Activated CD4-positive, CD25-positive, alpha-beta regulatory T cell treated with anti-CD3 and anti-CD28 coated beads, Interleukin-2, amount 50 U/mL, for 72 hours (primary cell): ENCODE data around the gene ADAM21.
"Not testable (repeated sequence)": the region's sequence is repeated elsewhere in the genome, so short reads cannot be mapped to it uniquely, and the experiment has no call there.

Experiments
- DNase-seq: peaks from one replicate; pipeline ENCODE4 v3.0.0; 2021

Gene ADAM21

DNA sequence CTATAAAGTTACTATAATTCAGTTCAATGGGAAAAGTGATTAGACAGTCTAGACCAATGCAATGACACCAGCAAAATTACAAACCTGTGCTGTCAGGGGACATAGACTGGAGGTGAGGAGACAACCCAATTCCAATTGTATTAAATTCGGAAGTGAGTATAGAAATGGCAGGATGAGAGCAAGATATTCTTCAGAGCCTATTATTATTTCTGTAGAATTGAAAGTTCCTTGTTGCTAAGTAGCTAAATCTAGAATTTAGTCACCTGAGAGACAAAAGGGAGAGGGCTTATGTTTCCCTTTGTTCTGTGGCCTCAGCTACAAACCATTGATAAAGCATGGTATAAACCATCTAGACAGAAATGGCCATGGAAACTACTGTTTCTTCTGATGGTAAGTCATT is at the start of gene ADAM21:
Gene ADAM21, plus strand, starts transcription at position 301 of the 400 bp plus-strand sequence. CDS start 5,326 bp downstream, outside the sequence.
- DNase-seq, result no peak

DNA sequence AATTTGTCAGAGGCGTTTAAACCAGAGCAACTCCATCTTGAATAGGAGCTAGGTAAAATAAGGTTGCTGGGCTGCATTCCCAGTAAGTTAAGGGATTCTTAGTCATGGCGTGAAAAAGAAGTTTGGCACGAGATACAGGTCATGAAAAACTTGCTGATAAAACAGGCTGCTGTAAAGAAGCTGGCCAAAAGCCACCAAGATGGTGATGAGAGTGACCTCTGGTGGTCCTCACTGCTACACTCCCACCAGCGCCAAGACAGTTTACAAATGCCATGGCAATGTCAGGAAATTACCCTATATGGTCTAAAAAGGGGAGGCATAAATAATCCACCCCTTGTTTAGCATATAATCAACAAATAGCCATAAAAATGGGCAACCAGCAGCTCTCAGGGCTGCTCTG is 48.6 kb upstream of the ADAM21 start:
- DNase-seq, result not testable (repeated sequence)

DNA sequence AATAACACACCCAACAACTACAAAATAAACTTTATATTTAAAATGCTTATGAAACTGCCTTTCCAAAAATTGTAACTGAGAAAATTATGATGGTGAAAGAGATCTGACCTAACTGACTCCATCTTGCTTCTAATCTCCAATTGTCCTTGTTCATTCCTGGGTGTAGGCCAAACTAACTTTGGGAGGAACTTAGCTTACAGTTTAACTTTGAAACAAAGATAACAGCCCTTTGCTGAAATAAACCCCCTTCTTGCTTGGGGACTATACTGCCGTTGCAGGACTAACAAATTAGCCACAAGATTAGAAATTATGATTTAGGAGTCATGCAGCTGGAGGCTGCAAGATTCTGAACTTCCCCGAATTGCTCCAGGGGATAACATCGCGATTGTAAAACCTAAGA is 45.8 kb upstream of the ADAM21 start:
- DNase-seq, result not testable (repeated sequence)

DNA sequence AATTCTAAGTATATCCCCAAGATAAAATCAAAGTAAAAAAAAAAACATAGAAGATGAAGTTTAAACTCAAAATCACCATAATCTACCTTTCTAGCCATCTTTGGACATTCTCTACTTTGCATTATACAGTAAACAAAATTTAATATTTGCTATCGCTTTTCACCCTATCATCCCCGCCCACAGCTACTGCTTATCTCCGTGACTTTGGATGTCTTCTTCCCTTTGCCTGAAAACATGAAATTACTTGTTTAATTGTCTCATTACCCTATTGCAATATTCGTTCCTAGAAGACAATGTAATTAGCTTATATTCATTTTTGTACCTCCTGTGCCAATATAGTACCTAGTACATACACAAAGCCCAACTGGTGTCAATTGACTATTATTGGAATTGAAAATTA is 44.4 kb upstream of the ADAM21 start:
- DNase-seq, result no peak

DNA sequence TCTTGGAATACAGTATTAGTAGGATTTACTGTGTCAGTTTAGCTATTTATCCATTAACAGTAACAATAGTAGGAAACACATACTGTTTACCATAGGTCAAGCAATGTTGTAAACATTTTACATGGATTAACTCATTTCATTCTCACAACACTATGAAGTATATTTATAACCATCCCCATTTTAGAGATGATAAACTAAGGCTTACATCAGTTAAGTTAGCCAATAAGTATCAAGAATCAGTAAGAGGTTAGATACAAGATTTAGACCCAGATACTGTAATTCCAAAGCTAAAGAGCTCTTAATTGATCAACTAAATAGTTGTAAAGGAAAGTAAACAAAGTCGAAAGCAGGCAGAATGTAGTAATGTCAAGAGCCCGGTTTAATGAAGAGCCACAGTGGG is 36.2 kb upstream of the ADAM21 start:
- no peak for DNase-seq

DNA sequence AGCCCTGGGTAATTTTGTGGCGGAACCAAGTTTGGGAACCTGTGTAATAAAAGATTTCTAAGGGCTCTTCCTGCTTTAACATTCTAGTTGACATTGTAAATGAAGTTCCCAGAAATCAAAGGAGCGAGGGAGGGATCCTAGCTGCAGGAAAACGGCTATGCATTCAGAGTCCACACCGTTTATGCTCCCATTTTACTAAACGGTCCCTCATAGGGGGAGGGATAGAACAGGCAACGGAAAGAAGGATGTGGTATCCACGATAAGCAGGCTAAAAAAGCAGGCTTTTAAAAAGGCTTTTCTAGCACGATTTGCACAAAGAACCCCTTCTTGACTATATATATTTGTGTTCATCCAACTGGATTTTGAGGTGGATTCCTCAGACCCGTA is 35.6 kb upstream of the ADAM21 start:
- no peak for DNase-seq

DNA sequence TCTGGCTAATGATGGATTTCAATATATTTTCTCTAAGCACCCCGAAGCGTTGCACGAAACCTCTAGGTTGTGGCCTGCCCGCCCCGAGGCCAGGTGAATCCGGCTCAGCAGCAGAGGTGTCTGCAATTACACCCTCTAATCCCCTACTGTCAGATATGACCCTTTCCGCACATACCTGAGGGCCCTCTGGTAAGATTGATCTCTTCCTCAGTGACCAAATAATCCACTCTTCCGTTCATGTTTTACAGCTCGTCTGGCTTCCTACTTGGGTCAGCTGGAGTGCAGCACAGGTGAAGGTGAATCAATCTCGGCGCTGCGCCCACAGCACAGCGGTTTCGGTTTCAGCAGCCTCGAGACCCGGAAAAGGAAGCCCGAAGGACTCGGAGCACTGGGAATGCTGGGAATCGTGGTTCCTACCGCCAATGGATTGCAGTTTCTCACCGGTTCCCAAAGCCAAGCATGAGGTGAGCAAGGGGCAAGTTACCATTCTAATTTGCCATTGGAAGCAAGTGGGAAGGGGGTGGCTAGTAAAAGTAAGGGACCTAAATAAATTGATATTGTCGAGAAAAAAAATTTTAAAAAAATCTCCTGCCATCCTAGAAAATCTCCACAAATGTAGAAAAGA is 35.1 kb upstream of the ADAM21 start, which contains the start of gene SYNJ2BP:
Gene SYNJ2BP, minus strand, starts transcription at position 366 of the 625 bp plus-strand sequence. Its CDS starts 127 bp downstream, at position 239.
- peak; percentile 48 for DNase-seq

DNA sequence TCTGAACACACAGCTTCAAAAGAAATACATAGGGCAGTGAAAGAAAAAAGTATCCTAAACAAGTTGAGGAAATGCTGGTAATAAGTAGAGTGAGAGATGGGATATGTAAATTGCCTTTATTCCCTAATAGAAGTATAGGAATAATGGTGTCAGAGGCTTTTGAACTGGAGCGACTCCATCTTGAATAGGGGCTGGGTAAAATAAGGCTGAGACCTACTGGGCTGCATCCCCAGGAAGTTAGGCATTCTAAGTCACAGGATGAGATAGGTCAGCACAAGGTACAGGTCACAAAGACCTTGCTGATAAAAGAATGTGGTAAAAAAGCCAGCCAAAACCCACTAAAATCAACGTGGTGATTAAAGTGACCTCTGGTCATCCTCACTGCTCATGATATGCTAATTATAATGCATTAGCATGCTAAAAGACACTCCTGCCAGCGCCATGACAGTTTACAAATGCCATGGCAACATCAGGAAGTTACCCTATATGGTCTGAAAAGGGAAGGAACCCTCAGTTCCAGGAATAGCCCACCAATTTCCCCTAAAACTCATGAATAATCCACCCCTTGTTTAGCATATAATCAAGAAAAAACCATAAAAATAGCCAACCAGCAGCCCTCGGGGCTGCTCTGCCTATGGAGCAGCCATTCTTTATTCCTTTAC is 32.6 kb upstream of the ADAM21 start:
- DNase-seq, result not testable (repeated sequence)

DNA sequence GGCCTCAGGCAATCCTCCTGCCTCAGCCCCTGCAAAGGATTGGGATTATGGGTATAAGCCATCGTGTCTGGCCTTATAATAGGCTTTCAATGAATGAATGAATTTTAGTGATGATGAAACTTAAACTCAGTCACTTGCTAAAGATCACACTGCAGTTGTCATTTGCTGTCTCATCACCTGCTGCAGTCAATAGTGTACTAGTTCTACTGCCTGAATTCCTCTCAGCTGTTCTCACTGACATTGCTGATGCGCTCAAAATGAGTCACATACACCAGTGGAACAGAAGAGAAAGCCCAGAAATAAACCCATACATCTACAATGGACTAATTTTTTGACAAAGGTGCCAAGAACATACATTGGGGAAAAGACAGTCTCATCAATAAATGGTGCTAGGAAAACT is 29.4 kb upstream of the ADAM21 start:
- no peak for DNase-seq

DNA sequence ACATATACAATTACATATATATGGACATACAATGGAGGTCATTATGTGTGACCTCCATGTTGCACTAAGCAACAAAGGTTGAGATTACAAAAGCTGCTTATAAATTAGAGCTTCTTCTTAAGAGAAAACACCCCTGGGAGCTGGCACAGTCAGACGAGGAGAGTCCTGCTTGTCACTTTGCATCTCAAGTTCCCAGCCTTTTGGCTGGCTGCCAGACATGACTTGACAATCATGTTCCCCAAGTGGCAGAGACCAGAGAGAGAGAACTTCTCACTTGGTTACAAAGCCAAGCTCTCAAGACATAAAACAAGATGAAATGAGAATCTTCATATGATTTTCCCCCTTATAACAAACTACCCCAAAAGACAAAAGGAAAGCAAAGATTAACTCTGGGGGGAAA is 26.6 kb upstream of the ADAM21 start:
- DNase-seq, result no peak

DNA sequence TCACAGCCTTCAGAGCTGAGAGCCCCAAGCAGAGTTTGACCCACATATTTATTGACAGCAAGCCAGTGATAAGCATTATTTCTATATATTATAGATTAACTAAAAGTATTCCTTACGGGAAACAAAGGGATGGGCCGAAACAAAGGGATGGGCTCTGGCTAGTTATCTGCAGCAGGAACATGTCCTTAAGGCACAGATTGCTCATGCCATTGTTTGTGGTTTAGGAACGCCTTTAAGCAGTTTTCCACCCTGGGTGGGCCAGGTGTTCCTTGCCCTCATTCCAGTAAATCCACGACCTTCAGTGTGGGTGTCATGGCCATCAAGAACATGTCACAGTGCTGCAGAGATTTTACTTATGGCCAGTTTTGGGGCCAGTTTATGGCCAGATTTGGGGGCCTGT is 25.4 kb upstream of the ADAM21 start:
- DNase-seq, result not testable (repeated sequence)

DNA sequence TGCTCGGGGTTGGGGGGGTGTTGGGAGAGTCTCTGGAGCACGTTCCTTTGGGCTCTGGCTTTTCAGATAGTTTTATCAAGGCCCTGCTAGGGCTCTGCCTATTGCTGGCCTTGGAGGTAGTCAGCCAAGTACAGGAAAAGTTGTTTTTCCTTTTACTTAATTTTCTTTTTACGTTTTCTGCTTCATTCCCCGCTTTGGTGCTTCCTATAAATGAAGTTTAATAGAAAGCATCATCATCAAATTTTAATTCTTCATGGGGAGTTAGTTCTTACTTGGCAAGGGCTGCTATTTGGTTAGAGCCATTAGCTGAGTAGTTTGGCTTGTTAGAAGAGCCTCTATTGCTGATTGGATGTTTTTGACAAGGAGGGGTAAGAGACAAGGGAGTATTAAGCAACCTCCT is 15.1 kb upstream of the ADAM21 start:
- no peak for DNase-seq

DNA sequence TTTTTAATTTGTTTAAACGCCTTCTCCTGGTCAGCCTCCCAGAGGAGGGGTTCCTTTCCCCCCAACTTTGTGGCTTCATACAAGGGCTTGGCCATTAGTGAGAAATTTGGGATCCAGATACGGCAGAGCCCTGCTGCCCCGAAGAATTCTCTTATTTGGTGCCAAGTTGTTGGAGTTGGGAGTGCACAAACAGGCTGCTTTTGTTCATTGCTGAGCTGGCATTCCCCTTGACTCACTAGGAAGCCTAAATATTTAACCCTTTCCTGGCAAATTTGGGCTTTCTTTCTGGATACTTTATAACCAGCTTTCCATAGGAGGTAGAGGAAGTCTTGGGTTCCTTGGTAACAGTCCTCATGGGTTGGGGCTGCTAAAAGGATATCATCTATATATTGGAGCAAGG is 10.3 kb upstream of the ADAM21 start:
- DNase-seq, result no peak

DNA sequence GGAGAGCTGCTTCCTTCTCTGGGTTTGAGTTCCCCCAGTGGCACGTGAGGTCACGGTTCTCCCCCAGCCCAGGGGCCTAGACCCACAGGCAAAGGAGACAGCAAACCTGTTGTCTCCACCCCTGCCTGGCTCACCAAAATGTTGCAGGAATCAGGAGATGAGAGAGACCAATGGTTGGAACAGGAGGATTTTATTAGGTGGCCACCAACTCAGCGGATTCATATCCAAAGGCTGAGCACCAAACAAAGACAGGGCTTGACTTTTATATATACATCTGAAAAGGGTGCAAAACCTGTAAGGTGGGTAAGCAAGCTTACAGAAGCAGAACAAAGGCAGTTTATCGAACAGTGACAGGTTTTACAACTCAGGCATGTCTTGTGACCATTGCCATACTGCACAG is 9.2 kb upstream of the ADAM21 start:
- no peak for DNase-seq

DNA sequence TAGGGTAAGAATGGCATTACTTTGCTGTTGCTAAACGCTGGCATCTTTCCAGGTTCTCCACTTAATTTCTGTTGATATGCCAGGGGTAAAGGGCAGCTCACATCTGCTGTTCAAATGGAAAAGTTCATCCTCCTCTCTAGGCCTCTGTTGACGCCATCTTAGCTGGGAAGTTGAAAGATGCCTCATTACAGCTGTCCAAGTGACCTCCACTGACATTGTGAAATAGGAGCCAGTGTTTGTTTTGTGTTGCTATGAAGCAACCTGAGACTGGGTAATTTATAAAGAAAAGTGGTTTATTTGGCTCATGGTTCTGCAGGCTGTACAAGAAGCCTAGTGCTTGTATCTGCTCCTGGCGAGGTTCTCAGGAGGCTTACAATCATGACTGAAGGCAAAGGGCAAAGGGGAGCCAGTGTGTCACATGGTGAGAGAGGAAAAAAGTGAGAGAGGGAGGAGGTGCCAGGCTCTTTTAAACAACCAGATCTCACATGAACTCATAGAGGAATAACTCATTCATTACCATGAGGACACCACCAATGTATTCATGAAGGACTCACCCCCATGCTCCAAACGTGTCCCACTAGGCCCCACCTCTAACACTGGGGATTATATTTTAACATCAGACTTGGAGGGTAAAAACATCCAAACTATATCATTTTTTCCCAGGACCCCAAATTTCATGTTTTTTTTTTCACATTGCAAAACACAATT is 3.2 kb upstream of the ADAM21 start:
- no peak for DNase-seq

DNA sequence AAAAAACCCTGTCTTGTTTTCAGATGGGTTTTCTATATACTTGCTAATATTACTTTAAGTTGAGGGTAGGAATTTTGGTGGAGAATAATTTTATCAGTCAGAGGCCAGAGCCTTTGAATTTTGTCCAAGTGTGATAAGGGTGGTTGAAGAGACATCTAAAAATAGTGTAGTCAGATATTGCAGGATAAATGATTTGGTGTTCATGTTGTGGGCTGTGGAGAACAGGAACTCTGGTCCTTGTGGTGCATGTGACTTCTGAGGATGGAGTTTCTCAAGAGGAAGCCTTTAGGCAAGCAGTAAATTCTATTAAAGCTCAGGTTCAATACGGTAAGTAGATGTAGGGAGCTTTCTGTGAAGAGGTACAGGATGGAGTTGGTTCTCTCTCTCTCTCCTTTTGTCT is 2.8 kb downstream of the ADAM21 start:
- no peak for DNase-seq

DNA sequence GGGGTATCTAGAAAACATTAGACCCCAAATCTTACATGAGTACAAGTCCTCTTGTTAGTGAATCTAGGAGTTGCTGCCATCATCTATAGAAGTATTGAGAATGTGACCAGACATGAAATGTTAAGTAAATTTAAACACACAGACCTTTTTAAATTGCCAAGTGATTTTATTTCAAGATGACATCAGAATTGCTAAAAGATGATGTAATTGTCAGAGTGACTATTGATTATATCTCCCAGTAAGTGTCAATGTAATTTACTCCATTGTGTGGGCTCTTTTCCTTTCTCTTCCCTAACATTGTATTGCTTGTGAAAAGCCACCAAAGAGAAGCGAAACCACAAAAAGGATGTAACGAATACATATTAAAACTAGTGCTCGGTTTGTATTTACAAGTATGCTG is 16.8 kb downstream of the ADAM21 start:
- DNase-seq, result no peak

DNA sequence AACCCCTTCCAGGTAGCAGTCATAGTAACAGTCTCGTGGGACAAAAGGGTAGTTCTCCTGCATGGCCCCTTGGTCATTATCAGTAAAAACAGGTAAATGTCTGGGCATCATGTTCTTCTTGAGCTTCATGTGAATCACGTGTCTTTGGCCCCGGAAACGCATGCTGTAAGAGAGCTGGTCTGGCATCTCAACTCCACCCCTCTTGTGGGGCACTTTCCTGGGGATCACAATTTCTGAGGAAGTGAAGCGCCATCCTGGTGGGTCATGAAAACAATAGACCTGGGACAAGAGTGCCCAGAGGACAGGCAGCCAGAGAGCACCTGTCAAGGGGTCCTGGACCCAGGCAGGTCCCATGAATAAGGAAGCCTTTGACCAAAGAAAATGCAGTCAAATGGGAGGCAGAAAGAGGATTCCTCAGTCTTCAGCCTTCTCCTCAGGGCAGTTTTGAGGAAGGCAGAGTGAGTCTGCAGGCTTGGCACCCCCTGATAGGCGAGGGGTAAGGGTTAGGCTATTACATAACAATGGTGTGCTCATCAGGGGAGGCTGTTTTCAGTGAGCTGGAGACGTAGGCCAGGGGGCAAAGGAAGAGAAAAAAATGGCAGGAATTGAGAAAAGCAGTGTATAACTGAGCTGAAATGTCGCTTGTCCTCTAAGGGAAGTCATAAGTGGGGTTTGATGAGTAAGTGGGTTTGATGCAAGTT is 19.0 kb downstream of the ADAM21 start:
- DNase-seq, result not testable (repeated sequence)

DNA sequence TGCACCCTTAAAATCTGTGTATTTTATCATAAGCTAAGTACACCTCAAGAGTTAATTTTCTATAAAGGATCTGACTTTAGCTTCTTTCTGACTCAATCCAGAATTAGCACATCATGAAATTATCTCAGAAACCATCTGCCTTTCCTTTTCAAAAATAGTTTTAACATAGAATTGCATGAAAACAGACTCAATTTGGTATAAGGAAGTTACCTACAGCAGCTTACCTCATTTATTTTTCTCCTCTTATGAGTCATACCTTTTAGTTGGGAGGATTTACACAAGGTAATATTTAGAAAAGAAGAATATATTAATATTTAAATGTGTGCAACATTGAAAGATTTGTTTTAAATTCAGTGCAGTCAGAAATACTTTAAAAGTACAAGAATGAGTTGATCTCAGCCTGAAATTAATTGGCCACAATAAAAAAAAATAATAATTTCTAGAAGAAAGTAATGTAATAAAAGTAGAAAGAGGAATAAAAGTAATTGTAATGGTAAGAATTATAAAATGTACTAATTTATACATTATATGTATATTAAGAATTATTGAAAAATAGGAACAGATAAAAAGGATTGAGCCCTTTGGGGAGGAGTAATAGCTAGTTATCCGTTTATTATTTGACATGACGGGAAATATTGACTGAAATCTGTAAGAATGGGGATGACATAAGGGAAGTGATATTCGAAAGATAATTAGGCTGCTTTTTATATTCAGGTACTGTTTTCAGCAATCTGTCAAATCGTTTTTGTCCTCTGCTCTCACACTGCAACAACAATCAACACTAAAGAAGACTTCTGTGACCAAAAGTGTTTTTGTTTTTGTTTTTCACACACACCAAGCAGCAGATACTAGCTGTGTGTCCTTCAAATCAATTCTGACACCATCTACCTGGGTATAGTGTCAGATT is 20.5 kb downstream of the ADAM21 start:
- no peak for DNase-seq

DNA sequence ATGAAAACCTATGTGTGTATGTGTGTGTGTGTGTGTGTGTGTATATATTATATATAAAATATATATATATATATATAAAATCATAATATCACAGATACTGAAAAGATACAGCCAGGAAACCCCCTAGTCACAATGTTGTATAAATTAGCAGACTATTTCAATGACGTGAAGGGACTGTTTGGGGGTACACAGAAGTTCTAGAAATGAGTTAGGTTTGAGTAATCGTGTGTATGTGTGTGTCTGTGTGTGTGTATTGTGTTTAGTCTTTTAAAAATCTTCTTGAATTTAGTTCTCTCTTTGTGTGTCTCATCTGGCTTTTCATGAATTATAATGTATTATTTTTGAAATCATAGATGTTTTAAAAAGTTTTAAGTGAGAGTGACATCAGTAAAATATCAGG is 21.9 kb downstream of the ADAM21 start:
- DNase-seq, result no peak

DNA sequence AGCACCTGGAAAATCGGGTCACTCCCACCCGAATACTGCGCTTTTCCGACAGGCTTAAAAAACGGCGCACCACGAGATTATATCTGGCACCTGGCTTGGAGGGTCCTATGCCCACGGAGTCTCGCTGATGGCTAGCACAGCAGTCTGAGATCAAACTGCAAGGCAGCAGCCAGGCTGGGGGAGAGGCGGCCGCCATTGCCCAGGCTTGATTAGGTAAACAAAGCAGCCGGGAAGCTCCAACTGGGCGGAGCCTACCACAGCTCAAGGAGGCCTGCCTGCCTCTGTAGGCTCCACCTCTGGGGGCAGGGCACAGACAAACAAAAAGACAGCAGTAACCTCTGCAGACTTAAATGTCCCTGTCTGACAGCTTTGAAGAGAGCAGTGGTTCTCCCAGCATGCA is 23.5 kb downstream of the ADAM21 start:
- not testable (repeated sequence) for DNase-seq

DNA sequence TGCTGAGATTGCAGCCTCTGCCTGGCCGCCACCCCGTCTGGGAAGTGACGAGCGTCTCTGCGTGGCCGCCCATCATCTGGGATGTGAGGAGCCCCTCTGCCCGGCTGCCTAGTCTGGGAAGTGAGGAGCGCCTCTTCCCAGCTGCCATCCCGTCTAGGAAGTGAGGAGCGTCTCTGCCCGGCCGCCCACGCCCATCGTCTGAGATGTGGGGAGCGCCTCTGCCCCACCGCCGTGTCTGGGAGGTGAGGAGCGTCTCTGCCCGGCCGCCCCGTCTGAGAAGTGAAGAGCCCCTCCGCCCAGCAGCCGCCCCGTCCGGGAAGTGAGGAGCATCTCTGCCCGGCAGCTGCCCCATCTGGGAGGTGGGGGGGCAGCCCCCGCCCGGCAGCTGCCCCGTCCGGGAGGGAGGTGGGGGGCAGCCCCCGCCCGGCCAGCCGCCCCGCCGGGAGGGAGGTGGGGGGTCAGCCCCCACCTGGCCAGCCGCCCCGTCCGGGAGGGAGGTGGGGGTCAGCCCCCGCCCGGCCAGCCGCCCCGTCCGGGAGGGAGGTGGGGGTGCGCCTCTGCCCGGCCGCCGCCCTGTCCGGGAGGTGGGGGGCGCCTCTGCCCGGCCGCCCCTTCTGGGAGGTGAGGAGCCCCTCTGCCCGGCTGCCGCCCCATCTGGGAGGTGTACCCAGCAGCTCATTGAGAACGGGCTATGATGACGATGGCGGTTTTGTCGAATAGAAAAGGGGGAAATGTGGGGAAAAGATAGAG is 25.6 kb downstream of the ADAM21 start:
- DNase-seq, result not testable (repeated sequence)
